ENCODE results near the gene SH3PXD2A. TPM values are rescaled to one million over a fixed set of nuclear protein-coding genes. Genes with fewer than 3 reads are reported as not detected.
"Not testable (repeated sequence)": the region's sequence is repeated elsewhere in the genome, so short reads cannot be mapped to it uniquely, and the experiment has no call there.

The SH3PXD2A gene
- total RNA-seq, 1 donor, result 3.1 TPM

DNA sequence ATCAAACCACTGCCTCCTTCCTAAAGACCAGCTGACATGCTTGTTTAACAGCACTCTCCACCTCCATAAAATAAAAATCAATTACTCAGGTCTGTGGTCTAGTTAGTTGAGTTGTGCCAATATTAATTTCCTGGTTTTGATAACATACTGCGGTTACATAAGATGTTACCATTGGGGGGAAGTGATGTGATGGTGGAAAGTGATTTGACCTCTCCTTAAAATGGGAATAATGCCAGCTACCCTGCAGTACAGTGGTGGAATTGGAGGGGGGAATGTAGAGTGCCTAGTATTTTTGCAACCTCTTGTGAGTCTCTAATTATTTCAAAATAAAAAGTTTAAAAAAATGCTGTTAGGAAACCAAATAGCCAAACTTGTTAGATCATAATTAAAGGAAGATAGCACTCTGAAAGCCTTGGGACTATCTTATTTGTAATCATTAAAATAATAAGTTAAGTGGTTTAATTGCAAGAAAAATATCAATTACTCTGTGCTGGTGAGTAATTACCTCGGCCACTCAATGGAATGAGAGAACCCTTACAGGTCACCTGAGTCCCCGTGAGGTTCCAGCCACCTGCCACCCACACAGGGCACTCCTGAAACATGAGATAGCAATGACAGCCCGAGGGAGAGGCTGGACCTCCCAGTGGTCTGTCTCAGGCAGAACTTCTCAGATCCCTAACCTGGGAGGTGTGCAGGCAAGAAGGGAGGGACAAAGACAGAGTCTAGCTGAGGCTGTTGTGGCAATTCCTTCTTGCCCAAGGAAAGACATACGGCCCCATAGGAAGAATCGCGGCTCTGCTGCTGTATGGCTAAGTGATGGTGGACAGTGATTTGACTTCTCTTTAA, 94.1 kb downstream of the SH3PXD2A start:
- Histone ChIP-seq H3K4me3 (ENCODE audit: low read length) (no peak overlapping the region), H3K27me3 (ENCODE audit: insufficient read depth, low read length) (no peaks in the 10 kb centered on the region), H3K9me3 (ENCODE audit: low read depth, low read length) (no peaks in the 10 kb centered on the region), H3K4me1 (ENCODE audit: insufficient read depth, low read length) (peaks cover 67% of the 10 kb centered on the region)

DNA sequence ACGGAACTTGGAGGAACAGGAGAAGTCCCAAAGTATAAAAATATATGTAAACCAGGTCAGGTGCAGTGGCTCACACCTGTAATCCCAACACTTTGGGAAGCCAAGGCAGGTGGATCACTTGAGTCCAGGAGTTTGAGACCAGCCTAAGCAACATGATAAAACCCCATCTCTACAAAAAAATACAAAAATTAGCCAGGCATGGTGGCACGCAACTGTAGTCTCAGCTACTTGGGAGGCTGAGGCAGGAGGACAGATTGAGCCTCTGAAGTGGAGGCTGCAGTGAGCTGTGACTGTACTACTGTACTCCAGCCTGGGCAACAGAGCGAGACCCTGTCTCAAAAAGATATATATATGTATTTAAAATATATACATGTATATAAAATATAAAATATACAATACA, 95.1 kb downstream of the SH3PXD2A start:
- not testable (repeated sequence) for H3K9me3 ChIP-seq (ENCODE audit: low read depth, low read length); H3K27me3 ChIP-seq (ENCODE audit: insufficient read depth, low read length); H3K4me3 ChIP-seq (ENCODE audit: low read length)
- peaks cover 57% of the 10 kb centered on the region for H3K4me1 ChIP-seq (ENCODE audit: insufficient read depth, low read length)

DNA sequence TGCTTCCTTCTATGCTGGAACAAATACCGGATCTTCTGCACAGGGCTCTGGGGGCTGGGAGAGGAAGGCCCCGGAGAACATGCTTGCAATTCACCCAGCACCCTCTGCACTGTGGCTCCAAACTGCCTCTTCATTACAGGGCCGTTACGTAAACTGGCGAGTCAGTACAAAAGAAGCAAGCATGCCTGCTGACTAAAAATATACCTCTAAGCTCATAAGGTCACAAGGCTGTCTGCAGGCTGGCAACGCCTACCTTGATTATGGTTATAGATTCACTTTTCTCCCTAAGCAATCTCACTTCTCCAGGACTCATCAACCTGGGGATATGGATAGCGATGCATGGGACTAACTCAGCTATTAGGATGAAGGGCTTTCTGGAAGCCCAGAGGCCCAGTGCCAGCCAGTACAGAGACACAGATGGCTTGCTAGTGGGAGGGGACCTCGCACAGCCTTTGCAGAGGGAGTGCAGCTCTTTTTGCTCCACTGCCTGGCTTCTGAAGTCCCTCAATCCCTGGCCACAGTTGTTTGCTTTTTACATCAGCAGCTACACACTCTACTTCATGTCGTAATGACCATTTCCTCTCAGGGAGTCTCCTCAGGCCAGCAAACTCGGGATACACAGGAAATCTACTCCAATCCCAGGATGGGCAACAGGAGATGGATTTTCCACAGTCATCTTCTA, 96.1 kb downstream of the SH3PXD2A start:
- Histone ChIP-seq H3K4me3 (ENCODE audit: low read length) (no peak overlapping the region), H3K27me3 (ENCODE audit: insufficient read depth, low read length) (no peaks in the 10 kb centered on the region), H3K4me1 (ENCODE audit: insufficient read depth, low read length) (peaks cover 48% of the 10 kb centered on the region), H3K9me3 (ENCODE audit: low read depth, low read length) (no peaks in the 10 kb centered on the region)

DNA sequence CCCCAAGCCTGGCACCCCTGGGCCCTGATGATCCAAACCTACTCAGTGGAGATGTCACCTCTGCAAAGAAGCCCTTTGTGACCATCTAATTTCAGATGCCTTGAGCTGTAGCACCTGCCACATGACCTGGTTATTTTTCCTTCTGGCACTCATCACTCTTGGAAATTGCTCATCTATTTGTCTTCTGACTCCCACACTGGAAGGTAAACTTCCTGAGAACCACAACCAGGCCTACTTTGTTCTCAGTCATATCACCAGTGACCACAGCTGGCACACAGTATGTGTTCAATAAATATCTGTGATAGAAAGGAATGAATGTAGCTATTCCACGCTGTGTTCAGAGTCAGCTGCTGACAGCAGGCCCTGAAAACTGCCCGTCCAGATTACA, 97.1 kb downstream of the SH3PXD2A start:
- no peaks in the 10 kb centered on the region for H3K27me3 ChIP-seq (ENCODE audit: insufficient read depth, low read length)
- peaks cover 39% of the 10 kb centered on the region for H3K4me1 ChIP-seq (ENCODE audit: insufficient read depth, low read length)
- H3K9me3 ChIP-seq (ENCODE audit: low read depth, low read length), result no peaks in the 10 kb centered on the region
- no peak overlapping the region for H3K4me3 ChIP-seq (ENCODE audit: low read length)

DNA sequence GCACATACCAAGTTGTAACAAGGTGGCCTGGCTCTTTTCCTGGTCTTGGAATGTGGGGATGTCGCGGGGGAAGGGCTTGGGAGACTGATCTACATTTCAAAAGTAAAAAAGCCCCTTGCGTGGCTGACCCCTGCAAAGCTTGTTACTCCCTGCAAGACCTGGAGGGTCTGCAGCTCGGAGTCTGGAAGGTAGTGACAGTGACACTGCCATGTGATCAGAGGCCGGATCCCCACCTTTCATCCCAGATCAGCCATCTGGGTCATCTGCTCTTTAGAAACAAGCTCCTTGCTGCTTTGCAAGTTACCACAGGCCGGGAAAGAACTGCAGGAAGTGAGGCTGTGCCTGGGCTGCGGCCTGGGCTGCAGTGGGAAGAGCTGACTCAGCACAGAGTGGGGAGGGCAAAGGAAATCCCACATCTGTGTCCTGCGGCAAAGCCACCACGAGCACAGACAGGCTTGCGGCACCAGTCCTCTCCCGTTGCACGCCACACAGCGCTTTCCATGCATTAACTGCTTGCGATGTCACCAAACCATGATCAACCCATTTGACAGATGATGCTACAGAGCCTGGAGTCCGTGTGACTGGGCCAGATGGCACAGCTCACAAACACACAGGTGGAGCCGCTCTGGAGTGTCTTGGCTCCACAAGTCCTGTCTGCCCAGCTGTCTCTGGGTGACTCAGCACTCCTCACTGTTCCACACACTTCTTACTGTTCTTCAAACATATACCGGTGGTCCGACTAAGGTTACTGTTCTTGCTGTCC, 97.7 kb downstream of the SH3PXD2A start:
- H3K9me3 ChIP-seq (ENCODE audit: low read depth, low read length), result no peaks in the 10 kb centered on the region
- H3K27me3 ChIP-seq (ENCODE audit: insufficient read depth, low read length), result no peaks in the 10 kb centered on the region
- H3K4me1 ChIP-seq (ENCODE audit: insufficient read depth, low read length), result peaks cover 34% of the 10 kb centered on the region
- no peak overlapping the region for H3K4me3 ChIP-seq (ENCODE audit: low read length)

DNA sequence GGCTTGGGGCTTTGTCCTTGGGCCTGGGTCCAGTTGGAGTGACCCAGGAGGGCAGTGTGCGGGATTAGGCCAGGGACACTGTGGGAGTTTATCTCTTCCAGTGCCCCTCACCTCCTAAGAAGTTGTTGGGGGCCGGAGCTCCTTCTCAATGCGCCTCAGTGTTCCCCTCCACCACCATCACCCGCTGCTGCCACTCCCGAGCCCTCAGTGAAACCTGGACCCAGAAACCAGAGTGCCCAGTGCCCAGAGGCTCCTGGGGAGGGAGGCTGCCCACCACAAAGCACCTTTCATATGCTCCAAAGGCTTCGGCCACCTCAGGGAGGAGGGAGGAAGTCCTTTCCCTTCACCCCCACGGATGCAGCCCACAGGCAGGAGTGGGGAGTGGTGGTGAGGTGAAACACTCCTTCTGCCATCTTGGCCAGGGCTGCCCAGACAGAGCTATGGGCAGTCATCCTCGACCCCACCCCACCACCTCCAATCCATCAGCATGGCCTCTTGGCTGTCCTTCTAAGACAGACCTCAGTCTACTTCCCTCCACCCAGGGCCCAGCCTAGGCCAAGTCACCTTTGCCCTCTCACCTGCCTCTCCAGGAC, 99.0 kb downstream of the SH3PXD2A start:
- H3K4me3 ChIP-seq (ENCODE audit: low read length), result no peak overlapping the region
- peaks cover 34% of the 10 kb centered on the region for H3K4me1 ChIP-seq (ENCODE audit: insufficient read depth, low read length)
- no peaks in the 10 kb centered on the region for H3K9me3 ChIP-seq (ENCODE audit: low read depth, low read length)
- H3K27me3 ChIP-seq (ENCODE audit: insufficient read depth, low read length), result no peaks in the 10 kb centered on the region

DNA sequence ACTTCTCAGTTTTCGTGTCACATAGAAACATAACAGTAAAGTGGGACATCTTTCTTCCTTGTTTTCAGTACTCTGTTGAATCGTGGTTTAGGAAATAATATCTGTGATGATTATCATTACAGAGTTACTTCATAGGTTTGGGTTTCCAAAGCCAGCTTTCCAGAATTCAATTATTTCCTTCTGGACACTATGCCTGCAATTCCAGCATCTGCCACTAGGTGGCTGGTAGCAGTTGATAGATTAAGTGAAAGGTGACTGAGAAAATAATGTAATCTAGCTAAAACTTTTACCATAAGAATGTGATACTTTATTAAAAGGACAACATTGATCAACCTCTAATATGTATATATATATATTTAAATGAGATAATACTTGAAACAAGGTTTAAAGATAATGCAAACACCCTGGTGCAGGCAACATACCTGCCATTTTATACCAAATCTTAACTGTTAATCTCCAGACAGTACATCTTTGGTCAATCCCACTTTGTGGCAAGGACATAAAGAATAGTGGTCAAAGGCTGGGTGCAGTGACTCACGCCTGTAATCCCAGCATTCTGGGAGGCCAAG, 102.6 kb downstream of the SH3PXD2A start:
- Histone ChIP-seq H3K9me3 (ENCODE audit: low read depth, low read length) (no peaks in the 10 kb centered on the region), H3K4me3 (ENCODE audit: low read length) (no peak overlapping the region), H3K4me1 (ENCODE audit: insufficient read depth, low read length) (peaks cover 11% of the 10 kb centered on the region), H3K27me3 (ENCODE audit: insufficient read depth, low read length) (no peaks in the 10 kb centered on the region)

DNA sequence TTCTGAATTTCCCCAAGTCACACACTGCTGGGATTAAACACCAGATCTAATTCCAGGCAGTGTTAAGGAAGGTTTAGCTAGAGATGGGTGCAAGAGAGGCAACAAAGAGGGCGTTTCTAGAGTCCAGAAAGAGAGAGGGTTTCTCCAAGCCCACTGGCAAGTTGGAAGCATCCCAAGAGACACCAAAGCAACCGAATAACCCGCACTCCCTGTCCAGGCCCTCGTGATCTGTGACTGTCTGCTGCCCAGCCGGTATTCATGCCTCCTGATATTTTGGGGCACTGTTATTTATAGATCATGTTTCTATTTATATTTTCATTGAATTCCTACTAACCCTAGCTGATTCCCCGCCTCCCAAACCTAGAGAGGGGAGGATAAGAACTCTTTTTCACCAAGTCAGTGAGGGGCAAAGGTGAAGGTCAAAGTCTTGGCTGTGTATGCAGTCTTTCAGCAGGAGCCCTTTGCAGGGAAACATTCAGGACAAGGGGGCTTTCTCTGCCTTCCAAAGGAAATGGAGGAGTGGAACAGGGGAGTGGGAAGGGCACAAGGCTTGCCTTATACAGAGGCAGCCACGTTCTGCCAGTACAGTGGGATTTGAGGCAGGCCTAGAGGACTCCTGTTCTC, 103.6 kb downstream of the SH3PXD2A start:
- Histone ChIP-seq H3K9me3 (ENCODE audit: low read depth, low read length) (no peaks in the 10 kb centered on the region), H3K27me3 (ENCODE audit: insufficient read depth, low read length) (no peaks in the 10 kb centered on the region), H3K4me1 (ENCODE audit: insufficient read depth, low read length) (peaks cover 6% of the 10 kb centered on the region), H3K4me3 (ENCODE audit: low read length) (no peak overlapping the region)

DNA sequence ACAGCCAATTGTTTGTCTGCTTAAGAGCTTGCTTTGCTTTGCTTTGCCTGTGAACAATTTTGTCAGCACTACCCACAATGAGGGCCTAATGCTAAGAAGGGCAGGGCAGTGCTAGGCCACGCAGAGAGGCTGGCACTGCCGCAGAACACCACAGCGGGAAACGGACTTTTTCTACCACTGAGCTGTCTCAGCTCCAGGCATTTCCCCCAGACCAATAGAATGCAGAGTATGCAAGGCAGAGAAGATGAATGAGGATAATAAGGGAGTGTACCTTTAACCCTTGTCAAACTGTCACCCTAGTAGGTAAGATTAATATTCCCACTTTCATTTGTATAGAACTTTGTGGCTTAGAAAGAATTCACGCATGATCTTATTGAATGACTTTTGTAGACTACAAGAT, 104.5 kb downstream of the SH3PXD2A start:
- Histone ChIP-seq H3K27me3 (ENCODE audit: insufficient read depth, low read length) (no peaks in the 10 kb centered on the region), H3K4me3 (ENCODE audit: low read length) (no peak overlapping the region), H3K9me3 (ENCODE audit: low read depth, low read length) (no peaks in the 10 kb centered on the region), H3K4me1 (ENCODE audit: insufficient read depth, low read length) (peaks cover 4% of the 10 kb centered on the region)

DNA sequence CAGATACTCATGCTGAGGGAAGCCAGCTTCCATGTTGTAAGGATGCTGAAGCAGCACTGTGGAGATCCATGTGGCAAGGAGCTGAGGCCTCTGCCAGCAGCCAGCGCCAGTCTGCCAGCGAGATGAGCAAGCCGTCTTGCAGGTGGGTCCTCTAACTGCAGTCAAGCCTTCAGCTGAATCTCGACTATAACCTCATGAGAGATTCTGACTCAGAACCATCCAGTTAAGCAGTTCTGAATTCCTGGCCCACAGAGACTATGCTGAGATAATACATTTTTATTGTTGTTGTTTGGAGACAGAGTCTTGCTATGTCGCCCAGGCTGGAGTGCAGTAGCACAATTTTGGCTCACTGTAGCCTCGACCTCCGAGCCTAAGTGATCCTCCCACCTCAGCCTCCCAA, 105.6 kb downstream of the SH3PXD2A start:
- H3K4me3 ChIP-seq (ENCODE audit: low read length), result no peak overlapping the region
- H3K27me3 ChIP-seq (ENCODE audit: insufficient read depth, low read length), result no peaks in the 10 kb centered on the region
- H3K4me1 ChIP-seq (ENCODE audit: insufficient read depth, low read length), result peaks cover 4% of the 10 kb centered on the region
- H3K9me3 ChIP-seq (ENCODE audit: low read depth, low read length), result no peaks in the 10 kb centered on the region

DNA sequence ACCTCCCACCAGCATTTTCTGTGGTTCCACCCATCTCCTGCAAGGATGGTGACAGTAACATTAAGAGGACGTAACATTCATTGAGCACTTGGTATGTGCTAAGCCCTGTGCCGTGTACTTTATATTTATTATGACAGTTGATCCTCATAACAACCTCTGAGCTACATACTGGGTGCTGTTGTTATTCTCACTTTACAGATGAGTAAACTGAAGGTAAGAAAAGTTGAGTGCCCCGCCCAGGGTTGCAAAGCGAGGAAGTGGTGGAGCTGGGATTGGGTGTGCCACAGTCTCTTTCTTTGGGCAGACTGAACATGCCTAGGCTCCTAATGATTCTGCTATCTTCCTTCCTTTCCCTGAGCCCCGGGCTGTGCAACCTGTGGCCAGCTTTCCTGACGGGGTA, 107.4 kb downstream of the SH3PXD2A start:
- Histone ChIP-seq H3K9me3 (ENCODE audit: low read depth, low read length) (no peaks in the 10 kb centered on the region), H3K4me3 (ENCODE audit: low read length) (no peak overlapping the region), H3K27me3 (ENCODE audit: insufficient read depth, low read length) (no peaks in the 10 kb centered on the region), H3K4me1 (ENCODE audit: insufficient read depth, low read length) (peaks cover 4% of the 10 kb centered on the region)

DNA sequence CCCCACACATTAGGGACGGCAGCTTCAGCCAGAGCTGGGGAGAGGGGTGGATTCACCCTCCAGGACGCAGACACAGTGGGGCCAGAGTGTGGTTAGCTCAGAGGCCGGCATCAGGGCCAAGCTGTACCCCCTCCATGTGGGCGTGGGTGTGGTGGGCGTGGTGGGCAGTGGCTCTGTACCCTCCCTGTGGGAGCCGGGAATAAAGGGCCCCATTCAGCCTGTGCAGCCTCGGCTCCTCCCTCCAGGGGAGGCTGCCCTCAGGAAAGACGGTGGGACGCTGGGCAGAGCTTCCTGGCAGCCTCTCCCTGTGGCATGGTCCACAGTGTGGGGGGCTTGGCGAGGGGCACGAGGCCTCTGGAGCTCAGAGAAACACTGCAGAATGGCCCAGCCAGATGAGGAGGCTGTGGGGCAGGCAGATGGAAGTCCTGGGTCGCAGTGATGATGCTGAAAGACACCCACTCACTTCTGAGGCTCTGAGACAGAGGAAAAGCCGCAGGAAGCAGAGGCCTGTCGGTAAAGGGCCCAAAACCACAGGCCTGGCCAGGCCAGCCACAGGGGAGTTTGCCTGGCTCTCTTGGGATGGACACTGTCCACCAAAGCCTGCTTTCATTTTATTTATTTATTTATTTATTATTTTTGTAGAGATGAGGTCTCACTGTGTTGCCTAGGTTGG, 108.0 kb downstream of the SH3PXD2A start:
- Histone ChIP-seq H3K9me3 (ENCODE audit: low read depth, low read length) (no peaks in the 10 kb centered on the region), H3K27me3 (ENCODE audit: insufficient read depth, low read length) (no peaks in the 10 kb centered on the region), H3K4me3 (ENCODE audit: low read length) (no peak overlapping the region), H3K4me1 (ENCODE audit: insufficient read depth, low read length) (peaks cover 4% of the 10 kb centered on the region)

DNA sequence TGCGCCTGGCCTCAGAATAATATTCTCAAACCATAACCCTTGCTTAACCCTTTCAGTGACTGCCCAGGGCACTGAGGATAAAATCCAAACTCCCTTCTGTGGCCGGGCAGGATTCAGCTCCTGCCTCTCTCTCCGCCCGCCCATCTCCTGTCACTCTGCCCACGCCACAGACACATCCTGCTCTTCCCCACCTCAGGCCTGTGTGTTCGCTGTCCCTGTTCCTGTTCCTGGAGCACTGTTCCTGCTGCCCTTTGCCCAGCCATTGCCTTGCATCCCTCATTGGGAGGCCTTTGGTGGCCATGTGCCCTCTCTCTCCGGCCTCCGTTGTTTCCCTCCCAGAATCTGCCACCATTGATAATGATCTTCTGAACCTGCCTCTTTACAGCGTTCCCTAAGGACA, 108.8 kb downstream of the SH3PXD2A start:
- peaks cover 4% of the 10 kb centered on the region for H3K4me1 ChIP-seq (ENCODE audit: insufficient read depth, low read length)
- no peaks in the 10 kb centered on the region for H3K9me3 ChIP-seq (ENCODE audit: low read depth, low read length)
- H3K4me3 ChIP-seq (ENCODE audit: low read length), result no peak overlapping the region
- H3K27me3 ChIP-seq (ENCODE audit: insufficient read depth, low read length), result no peaks in the 10 kb centered on the region

Data from mononuclear cell (primary cell).